Uterus (tissue), 4 donors: ENCODE data around the gene IL10RA. TPM values are rescaled to one million over a fixed set of nuclear protein-coding genes. Genes with fewer than 3 reads are reported as not detected.

Experiments used
- DNase-seq, 2 donors: peaks; one replicate each; pipeline ENCODE4 v3.0.0-alpha.2; 2019 to 2020
- H3K27ac ChIP-seq, 2 donors: fragments of 200-600 bp; sonication (generic); 1 replicate in 1 of 2; 2 replicates in 1 of 2; pipeline ENCODE4 v1.5.1; 2016 to 2018
- H3K27me3 ChIP-seq, 2 donors: fragments of 200-600 bp; sonication (generic); one replicate each; pipeline ENCODE4 v1.5.1; 2018 to 2019; ENCODE audit warnings: control low read depth in 1 of 2
- H3K36me3 ChIP-seq, 2 donors: fragments of 200-600 bp; sonication (generic); one replicate each; pipeline ENCODE4 v1.5.1; 2019; ENCODE audit warnings: control low read depth in 1 of 2
- H3K4me1 ChIP-seq, 2 donors: fragments of 200-600 bp; sonication (generic); one replicate each; pipeline ENCODE4 v1.5.1; 2018 to 2019; ENCODE audit warnings: control low read depth in 1 of 2
- H3K4me3 ChIP-seq, 2 donors: fragments of 200-600 bp; sonication (generic); 1 replicate in 1 of 2; 2 replicates in 1 of 2; pipeline ENCODE4 v1.5.1; 2018 to 2019; ENCODE audit warnings: mild to moderate bottlenecking in 1 of 2
- H3K9me3 ChIP-seq, 2 donors: fragments of 200-600 bp; sonication (generic); one replicate each; pipeline ENCODE4 v1.5.1; 2019; ENCODE audit warnings: control low read depth in 1 of 2
- POLR2A ChIP-seq, 2 donors: fragments of 450-650 bp; IDR thresholded peaks; one replicate each; pipeline ENCODE4 v1.6.1; 2016; ENCODE audit warnings: antibody characterized with exemption in 2 of 2, mild to moderate bottlenecking in 1 of 2, moderate library complexity in 1 of 2
- intact Hi-C: fragments of 100-400 bp; cut with DNase I; formaldehyde crosslinking; loops from one replicate; pipeline ENCODE4 v1.15.1; 2023; ENCODE audit warnings: low total_unique reads
- total RNA-seq, 4 donors: library from RNA; depleted of rRNA in 3 of 4; stranded (reverse); fragments of >200 nt in 3 of 4; gene quantifications; one replicate each; pipeline versions ENCODE4 v1.1.0 to v1.2.4, GENCODE V29; 2014 to 2023
- TF ChIP-seq, protein P1 (sequence below), 4 experiments: fragments of 200-600 bp in 2 of 4; fragments of 450-650 bp in 2 of 4; sonication (generic) in 2 of 4; IDR thresholded peaks; one replicate each; pipeline ENCODE4 v1.5.1; 2016 to 2019; ENCODE audit warnings: antibody characterized with exemption in 4 of 4, mild to moderate bottlenecking in 2 of 4, moderate library complexity in 1 of 4
- donor health status: DM: yes; HTN: yes; CAD: no.

The IL10RA gene
- total RNA-seq, 4 donors from 2014 or later: 6.8 to 45.9 (median 11.1) TPM

- Histone ChIP-seq H3K27ac (no peak overlapping the region), H3K27me3 (no peaks in the 10 kb centered on the region), H3K4me1 (no peaks in the 10 kb centered on the region), H3K36me3 (no peaks in the 10 kb centered on the region), H3K4me3 (no peak overlapping the region), H3K9me3 (no peaks in the 10 kb centered on the region)
- intact Hi-C loops: no loop called here
- no peak for TF ChIP-seq POLR2A (IDR thresholded peaks at IDR 0.05)
- TF ChIP-seq, protein P1, sequence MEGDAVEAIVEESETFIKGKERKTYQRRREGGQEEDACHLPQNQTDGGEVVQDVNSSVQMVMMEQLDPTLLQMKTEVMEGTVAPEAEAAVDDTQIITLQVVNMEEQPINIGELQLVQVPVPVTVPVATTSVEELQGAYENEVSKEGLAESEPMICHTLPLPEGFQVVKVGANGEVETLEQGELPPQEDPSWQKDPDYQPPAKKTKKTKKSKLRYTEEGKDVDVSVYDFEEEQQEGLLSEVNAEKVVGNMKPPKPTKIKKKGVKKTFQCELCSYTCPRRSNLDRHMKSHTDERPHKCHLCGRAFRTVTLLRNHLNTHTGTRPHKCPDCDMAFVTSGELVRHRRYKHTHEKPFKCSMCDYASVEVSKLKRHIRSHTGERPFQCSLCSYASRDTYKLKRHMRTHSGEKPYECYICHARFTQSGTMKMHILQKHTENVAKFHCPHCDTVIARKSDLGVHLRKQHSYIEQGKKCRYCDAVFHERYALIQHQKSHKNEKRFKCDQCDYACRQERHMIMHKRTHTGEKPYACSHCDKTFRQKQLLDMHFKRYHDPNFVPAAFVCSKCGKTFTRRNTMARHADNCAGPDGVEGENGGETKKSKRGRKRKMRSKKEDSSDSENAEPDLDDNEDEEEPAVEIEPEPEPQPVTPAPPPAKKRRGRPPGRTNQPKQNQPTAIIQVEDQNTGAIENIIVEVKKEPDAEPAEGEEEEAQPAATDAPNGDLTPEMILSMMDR (IDR thresholded peaks at IDR 0.05): no peak
- DNase-seq: no peak
Observed at GRCh38 chr11:118042141-118042540, 55.9 kb downstream of the IL10RA start.

GRCh38 chr11:118042796-118043195 is 56.6 kb downstream of the IL10RA start:
- H3K4me3 ChIP-seq: no peak overlapping the region
- H3K36me3 ChIP-seq: no peaks in the 10 kb centered on the region
- H3K4me1 ChIP-seq: no peaks in the 10 kb centered on the region

GRCh38 chr11:118045191-118045590 is 59.0 kb downstream of the IL10RA start:
- intact Hi-C loops: no loop called here
- Histone ChIP-seq H3K4me1 (no peaks in the 10 kb centered on the region), H3K36me3 (no peaks in the 10 kb centered on the region)

More at GRCh38 chr11:118042796-118043195, 56.6 kb downstream of the IL10RA start:
- intact Hi-C loops: no loop called here
- H3K27ac ChIP-seq: no peak overlapping the region
- no peaks in the 10 kb centered on the region for H3K9me3 ChIP-seq
- H3K27me3 ChIP-seq: no peaks in the 10 kb centered on the region
- TF ChIP-seq POLR2A (IDR thresholded peaks at IDR 0.05): no peak
- TF ChIP-seq, protein P1 (IDR thresholded peaks at IDR 0.05): no peak
- DNase-seq: no peak

DNA sequence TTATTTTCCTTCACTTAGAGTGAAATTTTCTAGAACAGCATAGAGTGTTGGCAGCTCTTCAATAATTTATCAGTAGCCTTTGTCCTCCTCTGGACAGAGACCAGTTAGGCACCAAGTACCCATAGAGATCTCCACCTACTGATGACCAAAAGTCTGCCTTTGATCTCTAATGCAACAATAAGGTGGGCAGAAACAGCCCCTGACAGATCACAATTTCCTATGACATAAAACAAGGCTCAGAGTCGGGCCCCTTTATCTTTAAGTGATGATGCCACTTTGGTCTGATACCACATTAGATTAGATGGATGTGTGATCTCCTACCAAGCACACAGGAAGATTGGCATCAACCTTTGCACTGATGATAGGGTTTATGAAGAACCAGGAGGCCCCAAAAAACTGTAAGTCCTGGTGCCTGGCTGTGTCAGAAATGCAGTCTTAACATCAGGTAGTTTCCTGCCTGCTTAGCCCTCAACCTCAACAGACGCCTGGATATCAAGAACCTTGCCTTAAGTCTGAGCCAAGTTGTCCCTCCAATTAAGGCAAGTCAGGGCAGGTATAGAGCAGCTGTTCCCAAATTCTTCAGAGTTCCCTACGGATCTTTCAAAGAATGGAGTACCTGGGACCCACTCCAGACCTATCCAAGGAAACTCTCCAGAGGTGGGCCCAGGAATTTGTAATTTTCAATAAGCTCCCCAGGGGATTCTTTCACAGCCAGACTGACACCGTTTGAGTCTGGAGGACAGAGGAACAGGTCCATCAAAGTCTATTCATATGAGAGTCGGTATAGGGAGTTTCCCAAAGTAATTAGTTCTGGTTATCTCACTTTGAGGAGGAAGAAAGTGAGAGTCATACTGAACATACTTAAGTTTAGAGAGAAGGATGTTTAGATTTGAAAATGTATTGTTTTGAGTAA is 60.1 kb downstream of the IL10RA start:
- no peak overlapping the region for H3K27ac ChIP-seq
- no peak for DNase-seq
- no peak for TF ChIP-seq POLR2A (IDR thresholded peaks at IDR 0.05)
- TF ChIP-seq, protein P1 (IDR thresholded peaks at IDR 0.05): no peak
- H3K9me3 ChIP-seq: no peaks in the 10 kb centered on the region
- no peaks in the 10 kb centered on the region for H3K27me3 ChIP-seq
- intact Hi-C loops: no loop called here
- H3K4me1 ChIP-seq: no peaks in the 10 kb centered on the region
- H3K36me3 ChIP-seq: no peaks in the 10 kb centered on the region
- H3K4me3 ChIP-seq: no peak overlapping the region

More at GRCh38 chr11:118045191-118045590, 59.0 kb downstream of the IL10RA start:
- no peaks in the 10 kb centered on the region for H3K9me3 ChIP-seq
- no peak for DNase-seq
- H3K27me3 ChIP-seq: no peaks in the 10 kb centered on the region
- TF ChIP-seq POLR2A (IDR thresholded peaks at IDR 0.05): no peak
- TF ChIP-seq, protein P1 (IDR thresholded peaks at IDR 0.05): no peak
- no peak overlapping the region for H3K4me3 ChIP-seq
- H3K27ac ChIP-seq: no peak overlapping the region

DNA sequence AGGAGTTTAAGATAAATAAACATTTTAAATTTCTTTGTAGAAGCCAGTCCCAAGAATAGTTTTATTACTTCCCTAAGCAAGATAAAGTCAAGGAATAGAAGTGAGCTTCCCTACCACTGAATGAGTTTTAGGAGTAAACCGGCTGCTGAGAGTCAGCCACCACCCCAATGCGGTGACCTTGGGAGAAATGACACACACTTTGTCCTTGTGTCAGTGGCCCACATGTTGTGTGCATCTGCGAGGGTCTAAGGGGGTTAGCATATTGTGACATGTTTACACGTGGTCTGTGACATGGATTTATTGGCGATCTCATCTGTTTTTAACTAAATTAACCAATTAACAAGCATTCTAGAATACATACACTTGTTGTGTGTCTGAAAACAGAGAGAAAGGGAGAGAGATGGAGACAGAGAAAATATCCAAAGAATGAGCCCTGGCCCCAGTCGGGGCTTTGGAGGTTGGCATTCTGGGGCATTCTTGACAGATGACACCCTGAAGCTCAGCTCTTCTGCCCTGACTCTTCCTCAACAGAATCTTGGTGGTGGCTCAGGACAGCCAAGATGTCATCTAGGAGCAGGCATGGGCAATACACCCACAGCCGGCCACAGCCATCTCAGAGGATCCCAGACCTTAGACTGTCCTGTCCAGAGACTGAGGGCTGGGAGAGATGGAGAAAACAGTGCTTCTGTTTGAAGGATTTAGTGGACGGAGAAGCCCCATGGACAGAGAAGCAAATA is 60.9 kb downstream of the IL10RA start:
- Histone ChIP-seq H3K9me3 (no peaks in the 10 kb centered on the region), H3K4me1 (no peaks in the 10 kb centered on the region), H3K27me3 (no peaks in the 10 kb centered on the region), H3K4me3 (no peak overlapping the region), H3K27ac (no peak overlapping the region), H3K36me3 (no peaks in the 10 kb centered on the region)
- DNase-seq: no peak
- no peak for TF ChIP-seq POLR2A (IDR thresholded peaks at IDR 0.05)
- TF ChIP-seq, protein P1 (IDR thresholded peaks at IDR 0.05): no peak
- intact Hi-C loops: no loop called here
